ENCODE data around the gene PKMYT1. TPM values are rescaled to one million over a fixed set of nuclear protein-coding genes. Genes with fewer than 3 reads are reported as not detected.

The PKMYT1 gene
- total RNA-seq, 1 donor from 2014 or later: 4.5 TPM

DNA sequence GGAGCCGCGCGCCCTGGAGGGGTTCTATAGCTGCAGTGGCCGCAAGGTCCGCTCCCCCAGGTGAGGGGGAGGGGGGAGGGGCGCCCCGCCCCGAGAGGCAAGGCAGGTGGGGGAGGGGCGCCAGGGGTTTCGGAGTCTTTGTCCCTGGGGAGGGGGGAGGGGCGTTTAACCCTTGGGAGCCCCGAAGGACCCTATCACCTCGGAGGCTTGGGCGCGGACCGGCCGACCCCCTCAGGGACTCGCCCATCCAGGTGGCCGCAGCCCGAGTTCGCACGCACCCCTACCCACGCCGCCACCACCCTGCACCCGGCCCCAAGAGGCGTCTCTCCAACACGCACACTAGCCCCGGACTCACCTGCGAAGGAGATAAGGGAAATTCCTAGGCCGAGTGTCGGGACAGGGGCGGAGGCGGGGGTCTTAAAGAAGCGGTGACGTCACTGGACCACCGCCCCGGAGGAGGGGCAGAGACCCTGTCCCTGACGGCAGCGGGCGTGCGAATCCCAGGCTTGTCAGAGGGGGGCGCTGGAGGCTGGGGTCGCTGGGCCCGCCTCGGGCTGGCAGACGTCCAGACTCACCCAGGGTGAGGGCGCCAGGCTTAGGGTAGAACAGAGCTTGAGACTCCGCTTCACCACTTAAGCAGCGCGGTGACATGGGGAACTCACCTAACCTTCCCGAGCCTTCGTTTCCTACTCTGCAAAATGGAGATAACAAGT is 37.7 kb upstream of the PKMYT1 start, which contains the start of gene CLDN6:
CLDN6 (minus strand) TSS at position 390 of the 713 bp plus-strand sequence. CDS start 2,162 bp downstream, outside the sequence.
- no peak for DNase-seq (ENCODE audit: low spot score)

DNA sequence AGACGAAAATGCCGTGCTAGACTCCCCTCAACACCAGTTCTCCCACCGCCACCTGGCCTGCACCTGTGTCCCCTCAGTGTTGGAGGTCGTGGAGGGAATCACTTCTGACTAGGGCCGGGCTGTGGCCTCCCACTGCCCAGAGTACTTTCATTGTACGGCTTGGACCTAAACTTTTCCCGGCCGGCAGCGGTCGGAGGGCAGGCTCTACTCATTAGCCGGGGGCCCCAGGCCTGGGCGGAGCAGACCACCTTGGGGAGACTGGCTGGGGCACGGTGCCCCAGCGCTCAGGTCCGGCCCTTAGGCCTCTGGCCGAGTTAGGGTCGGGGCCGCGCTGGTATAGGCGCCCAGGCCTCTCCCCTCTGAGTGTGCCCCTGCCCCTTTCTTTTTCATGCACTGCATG is 37.1 kb upstream of the PKMYT1 start:
- no peak for DNase-seq (ENCODE audit: low spot score)

- no peak for DNase-seq (ENCODE audit: low spot score)
Measured at GRCh38 chr16:3015865-3016521, 35.7 kb upstream of the PKMYT1 start.

- no peak for DNase-seq (ENCODE audit: low spot score)
Measured at GRCh38 chr16:3014971-3015370, 34.7 kb upstream of the PKMYT1 start.

DNA sequence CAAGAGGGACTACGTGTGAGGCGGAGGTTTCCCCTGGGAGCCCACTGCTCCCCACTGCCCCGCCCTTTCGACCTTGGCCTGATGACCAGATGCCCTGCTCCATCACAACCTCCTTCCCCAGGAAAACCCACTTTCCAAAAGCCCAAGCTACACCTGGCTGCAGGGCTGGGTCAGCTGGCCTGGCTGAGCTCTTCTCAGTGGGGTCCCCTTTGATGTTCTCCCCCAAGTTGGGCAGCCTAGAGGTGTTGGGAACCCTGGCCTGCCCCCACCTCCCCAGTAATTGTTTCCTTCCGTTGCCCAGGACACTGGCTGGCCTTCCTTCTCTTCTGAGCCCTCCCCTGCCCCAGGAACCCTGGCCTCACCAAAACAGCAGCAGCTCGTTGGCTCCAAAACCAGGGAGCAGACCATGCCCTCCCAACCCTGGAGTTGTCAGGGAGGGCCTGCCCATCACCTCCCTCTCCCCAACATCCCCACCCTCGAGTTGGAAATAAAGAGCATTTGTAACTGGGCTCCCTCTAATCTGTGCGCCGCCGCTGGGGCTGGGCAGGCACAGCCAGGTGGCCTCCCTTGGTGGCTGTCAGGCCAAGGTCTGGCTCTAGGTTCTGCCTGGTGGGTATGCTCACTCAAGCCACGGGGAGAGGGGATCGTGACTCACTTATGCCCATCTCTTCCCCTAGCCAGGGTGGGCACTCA is 33.9 kb upstream of the PKMYT1 start:
- DNase-seq (ENCODE audit: low spot score): no peak

DNA sequence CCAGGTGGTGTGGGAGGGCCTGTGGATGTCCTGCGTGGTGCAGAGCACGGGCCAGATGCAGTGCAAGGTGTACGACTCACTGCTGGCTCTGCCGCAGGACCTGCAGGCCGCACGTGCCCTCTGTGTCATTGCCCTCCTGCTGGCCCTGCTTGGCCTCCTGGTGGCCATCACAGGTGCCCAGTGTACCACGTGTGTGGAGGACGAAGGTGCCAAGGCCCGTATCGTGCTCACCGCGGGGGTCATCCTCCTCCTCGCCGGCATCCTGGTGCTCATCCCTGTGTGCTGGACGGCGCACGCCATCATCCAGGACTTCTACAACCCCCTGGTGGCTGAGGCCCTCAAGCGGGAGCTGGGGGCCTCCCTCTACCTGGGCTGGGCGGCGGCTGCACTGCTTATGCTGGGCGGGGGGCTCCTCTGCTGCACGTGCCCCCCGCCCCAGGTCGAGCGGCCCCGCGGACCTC is 33.3 kb upstream of the PKMYT1 start:
- DNase-seq (ENCODE audit: low spot score): no peak

DNA sequence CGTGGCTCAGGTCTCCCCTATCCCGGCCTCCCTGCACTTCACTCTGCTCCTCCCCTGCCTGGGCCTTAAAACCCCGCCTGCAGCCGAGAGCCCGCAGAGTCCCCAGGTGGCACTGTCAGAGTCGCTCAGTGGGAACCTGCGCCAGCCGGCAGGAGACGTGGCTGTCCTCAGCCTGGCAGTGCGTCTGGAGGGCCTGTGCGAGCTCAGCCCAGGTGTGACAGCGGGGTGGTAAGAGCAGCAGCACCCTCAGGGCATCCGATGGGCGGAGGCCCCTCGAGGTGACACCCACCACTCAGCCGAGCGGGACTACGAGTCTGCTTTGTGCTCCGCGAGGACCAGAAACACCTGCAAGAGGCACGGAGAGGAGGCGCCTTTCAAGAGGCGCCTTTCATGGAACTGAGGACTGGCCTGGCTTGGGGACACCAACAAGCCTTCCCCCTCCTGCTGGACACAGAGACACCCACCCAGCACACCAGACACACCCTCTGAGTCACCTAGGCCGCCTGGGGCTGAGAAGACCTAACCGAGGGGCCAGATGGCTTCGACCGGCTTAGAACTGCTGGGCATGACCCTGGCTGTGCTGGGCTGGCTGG is 32.7 kb upstream of the PKMYT1 start, which contains the start of gene CLDN9:
CLDN9 (plus strand) TSS at position 96 of the 593 bp plus-strand sequence; CDS start at position 536, 440 bp downstream.
- peak; percentile 44 for DNase-seq (ENCODE audit: low spot score)

DNA sequence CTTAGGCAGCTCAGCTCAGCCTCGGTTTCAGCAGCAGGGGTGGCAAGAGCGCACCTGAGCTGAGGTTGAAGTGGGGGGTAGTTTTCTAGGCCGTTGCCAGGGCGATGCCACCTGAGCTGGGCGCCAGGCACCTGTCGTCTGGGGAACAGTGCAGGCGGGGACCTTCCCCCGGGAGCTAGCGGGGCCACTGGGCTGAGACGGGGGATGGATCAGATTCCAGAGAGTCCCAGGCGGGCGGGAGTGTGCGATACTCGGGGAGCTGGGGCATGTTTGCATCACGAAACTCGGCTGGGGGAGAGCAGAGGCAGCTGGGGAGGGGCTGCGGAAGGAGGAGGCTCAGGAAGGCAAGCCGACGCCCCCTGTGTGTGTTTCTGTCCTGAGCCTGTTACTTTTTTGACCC is 32.0 kb upstream of the PKMYT1 start:
- no peak for DNase-seq (ENCODE audit: low spot score)

DNA sequence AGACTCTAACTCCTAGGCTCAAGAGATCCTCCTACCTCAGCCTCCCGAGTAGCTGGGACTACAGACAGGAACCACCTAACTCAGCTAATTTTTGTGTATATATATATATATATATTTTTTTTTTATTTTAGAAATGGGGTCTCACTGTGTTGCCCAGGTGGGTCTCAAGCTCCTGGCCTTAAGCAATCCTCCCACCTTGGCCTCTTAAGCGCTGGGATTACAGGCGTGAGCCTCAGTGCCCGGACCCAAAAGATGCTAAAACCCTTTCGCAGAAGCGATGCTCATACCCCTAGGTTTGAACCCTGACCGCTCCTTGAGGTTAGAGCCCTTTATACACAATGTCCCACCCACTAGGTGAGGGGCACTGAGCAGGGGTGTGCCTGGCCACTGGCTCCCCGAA is 30.3 kb upstream of the PKMYT1 start:
- DNase-seq (ENCODE audit: low spot score): no peak

- DNase-seq (ENCODE audit: low spot score): peak; percentile 62
Measured at GRCh38 chr16:3009568-3010390, 29.5 kb upstream of the PKMYT1 start.

GRCh38 chr16:3008690-3009037 is 28.4 kb upstream of the PKMYT1 start:
- DNase-seq (ENCODE audit: low spot score): no peak

- DNase-seq (ENCODE audit: low spot score): no peak
Measured at GRCh38 chr16:3007957-3008689, 27.9 kb upstream of the PKMYT1 start.

- peak; percentile 72 for DNase-seq (ENCODE audit: low spot score)
Measured at GRCh38 chr16:3007059-3007956, 27.1 kb upstream of the PKMYT1 start.

GRCh38 chr16:3004781-3005284 is 24.6 kb upstream of the PKMYT1 start:
- no peak for DNase-seq (ENCODE audit: low spot score)

DNA sequence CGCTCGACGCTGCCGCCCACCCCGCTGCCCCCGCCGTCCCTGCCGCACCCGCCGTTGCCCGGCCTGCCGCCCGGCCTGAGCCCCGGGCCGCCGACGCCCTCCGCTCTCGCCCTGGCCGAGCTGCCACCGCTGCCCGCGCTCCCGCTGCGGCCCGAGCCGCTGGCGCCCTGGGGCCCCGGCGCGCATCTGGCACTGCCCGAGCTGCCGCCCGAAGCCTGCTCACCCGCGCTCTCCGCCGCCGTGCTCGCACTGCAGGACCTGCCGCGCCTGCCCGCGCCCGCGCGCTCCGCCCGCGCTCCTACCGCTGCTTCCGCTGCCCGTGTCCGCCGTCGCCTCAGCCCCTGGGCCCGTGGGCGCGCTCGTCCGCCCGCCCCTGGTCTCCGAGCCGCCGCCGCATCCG is 24.1 kb upstream of the PKMYT1 start:
- no peak for DNase-seq (ENCODE audit: low spot score)

GRCh38 chr16:3003582-3004270 is 23.5 kb upstream of the PKMYT1 start:
- DNase-seq (ENCODE audit: low spot score): peak; percentile 98

- no peak for DNase-seq (ENCODE audit: low spot score)
Measured at GRCh38 chr16:3001316-3001715, 21.1 kb upstream of the PKMYT1 start.

GRCh38 chr16:3000540-3000939 is 20.3 kb upstream of the PKMYT1 start:
- DNase-seq (ENCODE audit: low spot score): no peak

GRCh38 chr16:2999929-3000328 is 19.7 kb upstream of the PKMYT1 start:
- DNase-seq (ENCODE audit: low spot score): no peak
